ENCODE data around the gene ROBO1. TPM values are rescaled to one million over a fixed set of nuclear protein-coding genes. Genes with fewer than 3 reads are reported as not detected.

Gene ROBO1
- total and polyA plus RNA-seq, 2 of the 8 experiments (the other 6 are each of a cell fraction or from before 2014, with no cell fraction given), result 51.4 to 91.0 TPM

DNA sequence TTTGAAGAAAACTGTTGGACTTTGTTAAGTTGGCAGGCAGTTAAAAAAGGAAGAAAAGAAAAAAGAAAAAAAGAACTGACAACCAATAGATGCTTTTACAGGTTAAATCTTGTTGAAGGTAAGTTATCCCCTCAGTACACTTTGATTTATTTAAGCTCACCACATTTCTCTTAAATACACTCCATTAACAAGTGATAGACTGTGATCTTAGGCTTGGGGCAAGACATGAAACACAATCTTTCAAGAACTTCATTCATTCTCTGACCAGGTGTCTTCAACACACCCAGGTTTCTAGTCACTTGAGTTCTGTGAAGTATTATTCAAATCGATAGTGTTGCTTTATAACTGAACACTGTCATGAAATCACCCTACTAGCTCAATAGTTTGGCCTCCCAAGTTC, 751.9 kb downstream of the ROBO1 start (continued):
- no peak for TF ChIP-seq ASH2L (IDR thresholded peaks at IDR 0.05; ENCODE audit: low read length)
- TF ChIP-seq CEBPB (IDR thresholded peaks at IDR 0.05; ENCODE audit: low read depth, low read length), result no peak
- TF ChIP-seq POLR2AphosphoS5 (IDR thresholded peaks at IDR 0.05; ENCODE audit: low read depth, low read length), result no peak
- no peak for TF ChIP-seq POLR2A (IDR thresholded peaks at IDR 0.05; ENCODE audit: control extremely low read depth in 1 of 2, low read depth in 2 of 2, low read length in 2 of 2)
- TF ChIP-seq SIX5 (IDR thresholded peaks at IDR 0.05; ENCODE audit: low read depth, low read length), result no peak
- no peak for TF ChIP-seq BRCA1 (IDR thresholded peaks at IDR 0.05; ENCODE audit: low read depth, low read length)
